ENCODE data around the gene CDC42EP5.
"Not testable (repeated sequence)": the region's sequence is repeated elsewhere in the genome, so short reads cannot be mapped to it uniquely, and the experiment has no call there.

Gene CDC42EP5

GRCh38 chr19:54489341-54489740, 16.2 kb upstream of the CDC42EP5 start:
- DNase-seq: no peak

- DNase-seq: no peak
Measured at GRCh38 chr19:54485851-54486250, 12.8 kb upstream of the CDC42EP5 start.

GRCh38 chr19:54484451-54484850, 11.4 kb upstream of the CDC42EP5 start:
- no peak for DNase-seq

- DNase-seq: no peak
Measured at GRCh38 chr19:54482889-54483288, 9.8 kb upstream of the CDC42EP5 start.

GRCh38 chr19:54481326-54481930, 8.3 kb upstream of the CDC42EP5 start:
- peak; percentile 15 for DNase-seq

GRCh38 chr19:54480051-54480450, 7.0 kb upstream of the CDC42EP5 start:
- no peak for DNase-seq

- DNase-seq: no peak
Measured at GRCh38 chr19:54478677-54479266, 5.7 kb upstream of the CDC42EP5 start.

GRCh38 chr19:54477650-54478049, 4.6 kb upstream of the CDC42EP5 start:
- DNase-seq: no peak

GRCh38 chr19:54475706-54476105, 2.6 kb upstream of the CDC42EP5 start:
- no peak for DNase-seq

GRCh38 chr19:54473892-54474372, 836 bp upstream of the CDC42EP5 start:
- DNase-seq: no peak

GRCh38 chr19:54470991-54471782, 1.9 kb downstream of the CDC42EP5 start:
- no peak for DNase-seq

GRCh38 chr19:54470276-54470887, 2.7 kb downstream of the CDC42EP5 start:
- DNase-seq: no peak

GRCh38 chr19:54469496-54469934, 3.6 kb downstream of the CDC42EP5 start:
- DNase-seq: no peak

- not testable (repeated sequence) for DNase-seq
Measured at GRCh38 chr19:54466110-54466480, 7.0 kb downstream of the CDC42EP5 start.

- no peak for DNase-seq
Measured at GRCh38 chr19:54465426-54466109, 7.5 kb downstream of the CDC42EP5 start.

- DNase-seq: peak; percentile 32
Measured at GRCh38 chr19:54464630-54465425, 8.3 kb downstream of the CDC42EP5 start.

- peak; percentile 97 for DNase-seq
Measured at GRCh38 chr19:54464044-54464629, 9.0 kb downstream of the CDC42EP5 start.

GRCh38 chr19:54463531-54464043, 9.5 kb downstream of the CDC42EP5 start, which contains the start of gene LENG9:
LENG9 (minus strand) TSS chr19:54463778; CDS start chr19:54463526, 252 bp downstream.
- peak; percentile 97 for DNase-seq

GRCh38 chr19:54462655-54463530, 10.2 kb downstream of the CDC42EP5 start:
- no peak for DNase-seq

GRCh38 chr19:54462047-54462654, 10.9 kb downstream of the CDC42EP5 start:
- no peak for DNase-seq
